Activated CD4-positive, alpha-beta T cell treated with anti-CD3 and anti-CD28 coated beads, Interleukin-2, Interleukin-6, amounts not matched to agents 100 ng/mL and 50 ng/mL, durations not matched to agents 16 hours and 8 hours (primary cell): ENCODE data around the gene CAMSAP1.
"Not testable (repeated sequence)": the region's sequence is repeated elsewhere in the genome, so short reads cannot be mapped to it uniquely, and the experiment has no call there.

Experiments used
- DNase-seq: peaks from one replicate; pipeline ENCODE4 v3.0.0-alpha.2; 2020

CAMSAP1 gene

DNA sequence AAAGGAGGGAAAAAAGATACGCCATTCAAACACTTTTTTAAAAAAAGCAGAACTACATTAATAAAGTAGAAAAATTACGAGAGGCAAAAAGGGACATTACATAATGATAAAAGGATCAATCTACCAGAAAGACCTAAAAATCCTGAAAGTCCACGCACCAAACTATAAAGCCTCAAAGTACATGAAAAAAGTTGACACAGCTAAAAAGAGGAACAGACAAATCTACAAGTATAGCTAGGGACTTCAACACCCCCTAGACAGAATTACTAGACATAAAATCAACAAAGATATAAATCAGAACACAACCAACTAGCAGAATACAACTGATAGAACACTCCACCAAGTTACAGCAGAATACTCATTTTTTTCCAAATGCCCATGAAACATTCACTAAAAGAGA is 11.1 kb downstream of the CAMSAP1 start:
- no peak for DNase-seq

DNA sequence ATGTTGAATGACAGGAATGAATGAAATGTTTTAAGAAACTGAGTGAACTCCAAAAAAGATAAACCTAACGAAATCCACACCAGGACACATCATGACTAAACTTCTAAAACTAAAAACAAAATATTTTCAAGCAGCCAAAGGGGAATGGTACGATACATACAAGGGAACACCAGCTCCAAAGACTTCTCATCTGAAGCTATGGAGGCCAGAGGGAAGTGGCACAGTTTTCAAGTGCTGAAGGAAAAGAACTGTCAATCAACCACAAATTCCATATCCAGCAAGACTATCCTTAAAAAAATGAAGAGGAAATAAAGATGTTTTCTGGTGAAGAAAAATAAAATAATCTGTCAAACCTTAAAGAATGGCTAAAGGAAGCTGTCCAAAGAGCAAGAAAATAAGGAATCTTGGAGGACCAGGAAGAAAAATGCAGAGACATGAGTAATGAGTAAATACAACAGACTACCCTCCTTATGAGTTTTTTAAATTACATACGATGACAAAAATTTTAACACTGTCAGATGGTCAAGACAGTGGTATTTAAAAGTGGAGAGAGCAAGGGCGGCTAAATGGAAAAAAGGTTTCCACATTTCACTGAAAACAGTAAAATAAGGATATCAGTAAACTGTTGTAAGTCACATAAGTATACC is 12.0 kb downstream of the CAMSAP1 start:
- no peak for DNase-seq

DNA sequence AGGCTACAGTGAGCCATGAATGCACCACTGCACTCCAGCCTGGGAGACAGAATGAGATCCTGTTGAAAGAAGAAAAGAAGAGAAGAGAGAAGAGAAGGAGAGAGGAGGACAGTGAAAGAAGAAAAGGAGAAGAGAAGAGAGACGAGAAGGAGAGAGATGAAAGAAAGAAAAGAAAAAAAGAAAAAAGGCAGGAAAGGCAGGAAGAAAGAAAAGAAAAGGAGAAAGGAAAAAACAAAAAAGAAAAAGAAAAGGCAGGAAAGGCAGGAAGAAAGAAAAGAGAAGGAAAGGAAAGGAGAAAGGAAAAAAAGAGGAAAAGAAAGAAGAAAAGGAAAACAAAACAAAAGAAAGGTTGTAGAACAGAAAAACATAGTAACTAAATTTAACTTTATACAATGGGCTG is 14.2 kb downstream of the CAMSAP1 start:
- DNase-seq, result no peak

DNA sequence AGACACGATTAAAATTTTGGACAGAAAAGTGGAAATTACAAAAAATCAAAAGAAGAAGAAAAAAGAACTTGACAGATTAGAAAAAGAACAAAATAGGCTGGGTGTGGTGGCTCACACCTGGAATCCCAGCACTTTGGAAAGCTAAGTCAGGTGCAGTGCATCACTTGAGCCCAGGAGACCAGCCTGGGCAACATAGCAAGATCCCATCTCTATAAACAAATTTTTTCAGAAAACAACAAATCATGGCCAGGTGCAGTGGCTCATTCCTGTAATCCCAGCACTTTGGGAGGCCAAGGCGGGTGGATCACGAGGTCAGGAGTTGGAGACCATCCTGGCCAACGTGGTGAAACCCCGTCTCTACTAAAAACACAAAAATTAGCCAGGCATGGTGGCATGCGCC is 15.0 kb downstream of the CAMSAP1 start:
- not testable (repeated sequence) for DNase-seq

DNA sequence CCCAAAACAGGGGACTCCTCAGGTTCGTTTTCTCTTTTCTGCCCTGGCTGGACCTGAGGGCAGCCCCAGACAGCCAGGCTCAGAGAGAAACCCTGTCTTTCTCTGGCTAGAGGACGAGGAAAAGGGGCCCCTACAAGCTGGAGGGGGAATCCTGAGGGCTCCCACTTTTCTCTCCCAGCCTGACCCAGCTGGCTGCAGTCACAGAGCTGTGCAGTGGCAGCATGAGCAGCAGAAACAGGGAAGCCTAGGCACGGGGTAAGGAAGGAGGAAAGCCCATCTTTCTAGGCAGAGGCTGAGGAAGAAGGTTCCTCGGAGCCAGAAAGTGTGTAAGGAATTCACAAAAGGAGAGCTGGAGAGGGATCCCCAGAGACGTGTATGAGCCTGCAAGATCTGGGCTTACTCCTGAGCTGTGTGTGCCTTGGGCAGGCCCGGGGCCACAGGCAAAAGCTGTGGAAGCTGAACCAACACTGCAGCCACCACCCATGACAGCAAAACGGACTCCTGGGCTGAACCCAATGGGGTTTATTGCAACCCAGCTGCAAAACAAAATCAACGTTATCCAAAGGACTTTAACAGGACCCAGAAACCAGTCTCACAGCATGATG is 16.2 kb downstream of the CAMSAP1 start:
- no peak for DNase-seq

DNA sequence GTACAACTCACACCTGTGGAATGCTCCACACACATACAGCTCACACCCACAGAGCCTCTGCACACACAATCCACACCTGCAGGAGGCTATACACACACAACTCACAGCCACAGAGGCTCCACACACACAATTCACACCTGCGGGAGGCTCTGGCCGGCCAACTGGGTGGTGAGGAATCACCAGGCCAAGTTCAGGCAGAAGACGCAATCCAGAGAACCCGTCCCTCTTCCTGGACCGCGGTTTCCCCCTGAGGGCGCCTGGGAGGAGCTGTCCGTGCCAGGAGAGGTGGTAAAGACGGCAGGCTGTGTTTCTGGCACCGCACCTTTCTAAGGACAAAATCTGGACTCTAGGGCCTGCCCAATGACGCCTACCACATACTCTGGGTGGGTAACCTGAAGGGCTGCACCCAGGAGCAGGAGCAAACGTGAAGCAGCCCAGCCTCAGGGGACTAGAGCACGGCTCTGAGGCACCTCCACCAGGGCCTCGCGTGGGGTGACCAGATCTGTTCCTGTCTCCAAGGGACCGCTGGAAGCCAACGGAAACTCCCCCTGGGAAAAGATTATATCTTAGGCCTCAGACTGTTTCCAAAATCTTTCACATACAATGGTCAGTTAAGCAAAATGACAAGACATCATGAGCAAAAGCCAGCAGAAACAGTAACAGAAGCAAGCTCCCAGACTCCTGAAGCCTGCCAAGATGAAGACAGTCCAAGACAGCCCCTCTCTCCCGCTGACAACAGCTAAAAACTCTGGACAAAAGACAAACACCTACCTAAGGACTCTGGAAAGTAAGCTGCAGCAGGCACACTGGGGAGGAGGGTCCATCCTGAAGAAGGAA is 16.9 kb downstream of the CAMSAP1 start:
- no peak for DNase-seq

DNA sequence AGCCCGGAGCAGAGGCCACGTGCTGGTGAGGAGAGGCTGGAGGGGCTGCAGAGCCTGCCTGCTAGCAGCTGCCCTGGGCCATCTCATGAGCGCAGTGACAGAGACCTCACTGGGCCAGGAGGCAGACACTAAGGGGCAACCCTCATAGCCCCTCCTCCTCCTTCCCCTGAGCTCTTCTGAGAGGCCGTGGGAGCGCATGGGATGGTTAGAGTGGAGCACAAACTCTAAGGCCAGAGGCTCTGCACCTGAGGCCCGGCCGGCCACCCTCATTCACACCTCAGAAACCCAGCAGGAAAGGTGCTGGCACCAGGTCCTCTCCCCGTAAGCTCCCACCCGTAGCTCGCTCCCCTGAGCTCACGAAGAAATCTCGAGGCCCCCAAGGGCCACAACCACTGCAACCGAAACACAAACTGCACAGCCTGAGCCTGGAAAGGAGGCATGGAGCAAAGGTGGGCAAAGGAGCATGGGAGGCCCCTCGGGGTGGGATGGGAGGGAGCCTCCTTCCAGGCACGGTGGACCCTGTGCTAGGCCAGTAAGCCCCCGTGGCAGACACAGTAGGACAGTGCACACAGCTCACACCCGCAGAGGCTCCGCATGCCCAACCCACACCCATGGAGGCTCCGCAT is 17.7 kb downstream of the CAMSAP1 start:
- no peak for DNase-seq

DNA sequence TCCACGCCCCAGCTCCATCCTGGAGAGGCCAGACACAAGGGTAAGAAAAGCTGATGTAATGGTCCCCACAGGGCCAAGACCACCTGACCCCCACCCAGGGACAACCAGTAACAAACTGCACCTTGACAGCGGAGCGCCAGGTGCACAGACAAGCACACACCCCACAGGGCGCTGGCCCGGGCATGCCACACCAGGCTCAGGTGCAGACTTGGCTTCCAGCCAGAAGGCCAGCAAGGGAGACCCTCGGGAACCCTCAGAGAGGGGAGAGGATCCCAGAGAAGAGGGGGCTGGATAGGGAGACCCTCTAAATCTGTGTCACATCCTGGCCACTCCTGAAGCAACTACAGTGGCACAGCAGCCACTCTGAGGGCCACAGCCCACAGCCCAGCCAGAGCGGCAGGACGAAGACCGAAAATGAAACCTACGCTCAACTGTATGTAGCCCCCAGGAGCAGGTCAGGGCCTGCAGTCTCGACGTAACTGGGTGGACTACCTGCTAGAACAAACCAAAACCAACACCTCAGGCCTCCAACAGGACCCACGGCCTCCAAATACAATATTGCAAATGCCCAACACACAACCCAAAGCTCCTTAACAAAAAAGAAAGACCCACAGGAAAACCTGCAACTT is 18.5 kb downstream of the CAMSAP1 start:
- no peak for DNase-seq

DNA sequence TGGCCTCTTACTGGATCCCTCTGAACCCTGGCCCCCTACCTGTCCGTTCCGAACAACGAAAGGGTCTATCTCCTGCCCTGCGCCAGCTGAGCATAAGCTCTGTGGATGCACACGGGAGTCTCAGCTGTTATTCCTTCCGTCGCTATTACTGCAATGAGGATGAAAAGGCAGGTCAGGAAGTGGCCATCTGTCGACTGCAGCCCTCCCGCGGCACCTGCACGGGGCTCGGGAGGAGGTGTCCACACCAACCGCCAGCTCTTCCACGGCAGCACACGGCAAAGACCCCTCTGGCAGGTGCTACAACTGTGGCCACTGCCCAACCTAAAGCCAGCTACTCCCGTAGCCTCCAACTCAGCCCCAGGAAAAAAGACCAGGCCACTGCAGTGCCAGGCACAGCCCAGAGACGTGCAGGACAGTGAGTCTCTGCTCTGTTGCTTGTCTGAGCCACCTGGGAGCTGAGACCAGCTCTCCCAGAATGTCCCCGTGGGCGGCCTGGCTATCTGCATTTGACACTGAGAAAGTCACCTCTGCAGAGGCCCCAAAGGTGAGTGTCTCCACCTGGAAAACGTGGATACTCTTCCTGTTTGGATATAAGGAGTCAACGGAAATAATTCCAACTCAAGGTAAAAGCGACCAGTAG is 19.1 kb downstream of the CAMSAP1 start:
- no peak for DNase-seq

DNA sequence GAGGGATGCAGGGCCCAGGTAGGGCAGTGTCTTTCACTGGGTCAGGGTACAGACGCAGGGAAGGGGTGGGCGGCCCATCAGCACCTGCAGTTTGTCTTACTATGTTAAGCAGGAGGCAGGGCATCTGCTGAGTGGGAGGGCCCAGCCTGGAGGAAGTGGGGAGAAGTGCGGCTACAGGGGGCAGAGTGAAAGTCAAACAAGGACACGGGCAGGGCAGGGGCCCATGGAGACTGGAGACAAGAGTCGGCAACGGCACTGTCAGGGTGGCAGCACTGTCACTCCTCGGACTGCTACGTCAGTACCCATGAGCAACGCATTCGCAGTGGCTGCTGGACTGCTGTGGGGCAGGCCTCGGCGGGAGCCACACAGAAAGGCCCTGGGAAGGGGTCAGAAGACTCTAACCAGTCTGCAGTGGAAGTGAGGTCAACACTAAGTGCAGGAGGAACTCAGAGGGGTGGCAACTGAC is 19.7 kb downstream of the CAMSAP1 start:
- DNase-seq, result peak; percentile 64

DNA sequence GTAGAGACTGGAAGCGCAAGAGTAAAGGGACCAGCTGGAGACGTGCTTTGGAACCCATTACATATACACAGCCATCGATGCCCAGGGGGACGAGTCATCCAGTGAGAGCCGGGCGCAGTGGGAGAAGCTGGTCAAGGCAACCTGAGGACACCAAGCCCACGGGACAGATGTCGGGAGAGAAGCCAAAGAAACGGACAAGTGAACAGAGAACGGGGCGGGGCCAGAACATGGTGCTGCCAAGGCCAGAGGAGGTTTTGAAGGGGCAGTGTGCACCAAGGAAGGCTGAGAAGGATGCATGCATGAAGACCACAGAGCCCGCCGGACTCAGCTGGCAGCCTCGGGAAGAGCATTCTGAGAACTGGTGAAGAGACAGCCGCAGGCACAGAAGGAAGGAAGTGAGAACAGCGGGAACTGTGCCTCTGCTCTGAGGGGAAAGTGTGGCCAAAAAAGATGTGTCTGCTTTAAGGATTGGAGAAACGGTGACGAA is 20.3 kb downstream of the CAMSAP1 start:
- DNase-seq, result no peak

DNA sequence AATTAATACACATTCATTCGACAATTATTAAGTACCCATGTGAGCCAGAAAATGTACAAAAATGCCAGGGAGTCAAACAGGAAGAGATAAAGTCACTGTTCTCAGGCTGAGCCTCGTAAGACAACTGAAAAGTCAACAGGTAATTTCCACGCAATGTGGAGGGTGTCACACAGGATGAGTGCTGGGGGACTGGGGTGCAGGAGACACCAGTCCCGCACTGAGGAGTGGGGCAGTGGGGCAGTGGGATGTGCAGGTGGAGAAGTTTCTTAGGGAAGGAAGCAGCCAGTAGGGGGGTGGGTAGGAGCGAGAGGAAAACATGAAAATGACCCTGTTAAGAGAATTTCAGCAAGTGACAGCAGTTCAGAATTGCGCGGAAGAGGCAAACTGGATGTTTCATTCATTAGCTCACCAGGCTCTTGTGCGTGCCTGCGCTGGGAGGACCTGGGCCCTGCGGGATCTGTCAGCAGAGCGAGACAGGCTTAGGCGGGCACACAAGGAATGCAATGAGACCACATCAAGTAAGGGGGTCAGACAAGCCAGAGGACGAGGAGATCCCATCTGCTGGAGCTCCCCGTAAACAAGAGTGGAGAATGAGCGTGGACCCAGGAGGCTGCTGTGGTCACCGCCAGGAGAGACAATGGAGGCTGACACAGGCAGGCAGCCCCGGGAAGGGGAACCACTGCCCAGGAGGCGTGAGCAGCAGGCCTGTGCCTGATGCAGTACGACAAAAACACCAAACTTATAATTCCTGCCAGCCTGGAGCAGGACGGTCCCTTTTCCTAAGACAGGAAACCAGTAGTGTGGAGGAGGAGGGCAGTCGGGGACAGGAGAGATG is 21.0 kb downstream of the CAMSAP1 start:
- DNase-seq, result no peak

DNA sequence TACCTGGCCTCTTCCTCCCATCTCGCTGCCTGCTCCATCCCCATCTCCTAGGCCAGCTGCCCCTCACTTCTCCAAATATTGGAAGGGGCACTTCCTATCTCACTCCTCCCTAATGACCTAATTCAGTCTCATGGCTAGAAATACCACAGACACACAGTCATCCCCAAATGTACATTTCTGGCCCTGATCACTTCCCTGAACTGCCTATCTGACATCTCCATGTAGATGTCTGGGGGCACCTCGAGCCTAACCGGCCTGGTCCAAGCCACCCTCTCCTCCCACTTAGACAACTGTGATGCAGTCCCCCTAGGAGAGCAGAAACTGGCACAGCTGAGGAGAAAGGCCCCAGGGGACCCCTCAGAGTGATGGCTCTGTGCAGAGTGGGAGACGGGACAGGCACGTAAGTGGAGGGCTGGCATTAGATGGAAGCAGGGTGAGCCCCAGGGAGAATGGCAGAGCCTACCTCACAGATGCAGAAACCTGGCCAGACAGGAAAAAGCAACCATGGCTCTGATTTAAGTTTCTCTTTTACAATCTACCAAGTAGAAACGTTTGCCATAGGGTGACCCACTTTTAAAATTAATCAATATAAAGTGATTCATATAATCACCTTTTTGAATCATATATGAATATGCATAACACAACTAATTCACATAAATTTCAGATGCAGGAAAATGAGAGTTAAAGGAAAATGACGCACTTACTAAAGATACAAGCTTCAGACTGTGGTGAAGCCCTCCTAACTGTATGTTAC is 22.1 kb downstream of the CAMSAP1 start:
- DNase-seq, result no peak

DNA sequence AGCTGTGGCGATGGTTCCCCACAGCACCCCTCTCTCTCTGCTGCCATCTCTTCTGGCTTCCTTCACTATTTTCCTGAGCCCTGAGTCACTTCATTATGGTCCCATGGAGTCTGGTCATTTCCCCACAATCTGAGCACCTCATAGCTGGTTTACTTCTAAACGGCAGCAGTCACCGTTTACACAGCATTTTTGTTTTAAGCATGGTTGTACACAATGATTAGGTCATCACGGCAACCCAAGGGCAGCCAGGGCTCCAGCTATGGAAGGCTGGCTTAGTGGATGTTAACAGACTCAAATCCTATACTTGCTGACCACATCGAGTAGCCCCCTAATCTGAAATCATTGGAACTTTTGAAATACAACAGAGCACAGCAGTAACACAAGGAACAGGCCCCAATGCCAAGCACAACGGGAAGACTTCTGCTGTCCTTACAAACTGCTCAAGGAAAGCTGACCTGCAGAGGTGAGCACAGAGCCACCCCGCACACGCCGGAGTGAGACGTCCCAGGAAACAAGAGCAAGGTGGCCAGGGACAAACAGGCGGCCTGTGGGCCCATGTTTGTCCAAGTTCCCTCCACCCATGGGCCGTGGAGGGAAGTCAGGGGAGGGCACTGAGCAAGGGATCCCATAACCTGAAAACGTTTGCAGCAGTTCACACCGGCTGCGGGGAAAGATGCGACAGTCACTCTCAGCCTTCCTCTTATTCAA is 22.9 kb downstream of the CAMSAP1 start:
- DNase-seq, result no peak

DNA sequence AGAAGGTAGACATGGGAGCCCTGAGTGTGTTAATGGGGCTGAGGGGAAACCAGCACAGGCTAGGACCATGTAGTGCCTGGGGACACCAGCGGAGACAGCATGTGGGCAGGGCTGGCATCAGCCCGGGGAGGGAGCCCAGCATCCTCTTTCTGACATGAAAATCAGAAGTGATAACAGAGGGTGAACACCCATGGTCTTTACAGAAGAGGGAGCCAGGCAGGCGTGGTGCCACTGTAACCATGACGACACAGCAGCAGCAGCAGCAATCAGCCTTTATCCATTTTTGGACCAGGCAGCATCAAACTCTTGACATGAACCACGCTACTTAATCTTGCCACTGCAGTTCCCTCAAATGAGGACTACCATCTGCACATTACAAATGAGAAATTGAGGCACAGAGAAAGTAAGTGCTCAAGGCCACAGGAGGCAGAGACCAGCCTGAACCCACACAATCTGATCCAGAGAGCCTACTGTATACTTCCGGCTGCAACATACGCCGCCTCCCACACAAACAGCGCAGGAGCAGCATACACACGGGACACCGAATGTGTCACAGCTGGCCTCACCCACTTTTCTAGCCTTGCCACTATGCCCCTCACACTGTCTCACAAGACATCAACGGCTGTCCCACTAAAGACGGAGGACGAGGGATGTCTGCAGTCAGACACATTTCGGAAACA is 23.8 kb downstream of the CAMSAP1 start:
- no peak for DNase-seq

DNA sequence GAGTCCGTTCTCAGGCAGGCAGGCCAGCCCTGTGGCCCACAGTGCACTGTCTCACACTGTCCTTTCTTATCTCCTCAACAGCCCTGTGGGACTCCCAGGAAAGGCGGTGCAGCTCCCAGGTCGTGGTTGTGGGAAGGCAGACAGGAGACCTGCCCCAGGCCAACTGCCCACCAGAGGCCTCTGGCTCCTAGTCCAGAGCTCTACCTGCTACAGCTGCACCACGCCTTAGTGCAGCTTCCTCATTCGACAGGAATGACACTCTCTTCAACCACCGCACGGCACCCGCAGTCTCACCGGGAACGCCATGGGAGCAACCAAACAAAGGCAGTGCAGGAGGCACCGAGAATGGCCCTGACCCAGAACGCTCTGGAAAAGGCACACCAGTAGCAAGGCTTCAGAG is 25.3 kb downstream of the CAMSAP1 start:
- no peak for DNase-seq

DNA sequence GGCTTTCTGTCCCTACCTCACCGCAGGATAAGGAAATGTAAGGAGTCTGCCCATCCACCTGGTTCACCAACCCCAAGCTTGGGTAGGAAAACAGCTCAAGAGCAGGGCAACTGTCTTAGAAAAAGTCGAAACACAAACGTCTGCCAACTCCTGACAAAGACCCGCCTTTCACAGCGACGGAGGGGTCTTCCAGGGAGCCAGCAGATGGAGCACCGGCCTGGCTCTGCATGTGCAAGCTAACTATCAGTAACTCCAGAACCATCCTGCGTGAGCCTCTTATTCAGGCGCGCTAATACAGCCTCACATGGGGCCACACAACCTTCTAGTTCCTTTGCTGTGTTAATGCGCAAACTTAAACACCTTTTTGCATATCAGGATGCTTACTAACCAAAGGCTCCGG is 26.9 kb downstream of the CAMSAP1 start:
- DNase-seq, result no peak

DNA sequence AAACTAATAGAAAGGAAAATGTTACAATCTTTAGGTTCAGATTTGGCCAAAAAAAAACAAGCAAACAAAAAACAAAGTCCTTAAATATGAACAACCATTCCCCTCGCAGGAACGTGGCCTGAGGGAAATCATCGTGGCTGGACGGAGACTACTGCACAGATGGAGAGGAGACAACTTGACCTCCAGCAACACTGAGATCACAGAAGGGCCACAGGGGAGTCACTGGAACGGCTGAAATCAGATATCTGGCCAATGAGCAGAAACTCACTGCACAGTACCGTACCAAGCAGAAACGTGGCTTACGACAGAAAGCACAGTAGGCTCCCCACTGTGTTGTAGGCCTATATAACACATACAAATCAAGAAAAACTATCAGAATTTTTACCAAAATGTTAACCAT is 27.7 kb downstream of the CAMSAP1 start:
- DNase-seq, result no peak

DNA sequence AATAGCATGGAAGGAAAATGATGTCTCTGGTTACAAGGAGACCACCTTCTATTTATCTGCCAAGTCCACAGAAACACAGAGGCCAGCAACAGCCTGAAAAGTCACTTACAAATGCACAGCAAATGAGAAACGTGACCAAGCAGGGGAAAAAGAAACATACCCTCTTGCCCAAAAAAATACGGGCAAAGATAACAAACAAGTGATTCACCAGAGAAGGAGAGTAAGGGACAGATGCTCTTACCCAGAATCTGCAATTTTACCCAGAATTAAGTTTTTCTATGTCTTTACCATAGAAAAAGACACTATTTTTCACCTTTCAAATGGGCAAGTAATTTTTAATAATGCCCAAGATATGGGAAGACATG is 28.1 kb downstream of the CAMSAP1 start:
- DNase-seq, result no peak
